Stimulated activated CD8-positive, alpha-beta memory T cell treated with anti-CD3 and anti-CD28 coated beads, Interleukin-7, amount 100 ng/mL, for 48 hours (primary cell): ENCODE measurements around the gene OGA.
"Not testable (repeated sequence)": the region's sequence is repeated elsewhere in the genome, so short reads cannot be mapped to it uniquely, and the experiment has no call there.

Experiments used
- DNase-seq, 2 donors: peaks; one replicate each; pipeline ENCODE4 v3.0.0-alpha.2; 2020; ENCODE audit warnings: low read depth in 1 of 2; ENCODE audit errors: extremely low read depth in 1 of 2

The OGA gene

GRCh38 chr10:101807158-101807557 lies 11.1 kb downstream of the OGA start:
- DNase-seq, result no peak

DNA sequence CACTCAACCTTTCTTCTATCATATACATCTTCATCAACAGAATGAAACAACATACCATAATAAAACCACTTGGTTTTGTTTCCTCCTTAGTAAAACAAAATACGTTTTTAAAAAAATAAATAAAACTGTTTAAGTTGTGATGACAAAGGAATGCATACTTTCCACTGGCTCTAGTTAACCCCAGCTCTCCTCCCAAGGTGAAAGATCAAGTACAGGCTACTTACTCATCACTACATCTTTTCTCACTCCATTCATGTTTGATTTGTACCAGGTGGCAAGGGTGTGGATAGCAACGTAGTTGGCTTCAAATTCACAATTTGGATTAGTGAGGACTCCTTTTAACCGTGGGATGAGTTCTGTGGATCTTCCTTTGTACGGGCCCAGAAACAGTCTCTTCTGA lies 14.7 kb downstream of the OGA start:
- no peak for DNase-seq

GRCh38 chr10:101797403-101798059 lies 20.7 kb downstream of the OGA start:
- DNase-seq, result no peak

GRCh38 chr10:101793526-101793925 lies 24.7 kb downstream of the OGA start:
- no peak for DNase-seq

GRCh38 chr10:101789686-101790085 lies 28.6 kb downstream of the OGA start:
- no peak for DNase-seq

DNA sequence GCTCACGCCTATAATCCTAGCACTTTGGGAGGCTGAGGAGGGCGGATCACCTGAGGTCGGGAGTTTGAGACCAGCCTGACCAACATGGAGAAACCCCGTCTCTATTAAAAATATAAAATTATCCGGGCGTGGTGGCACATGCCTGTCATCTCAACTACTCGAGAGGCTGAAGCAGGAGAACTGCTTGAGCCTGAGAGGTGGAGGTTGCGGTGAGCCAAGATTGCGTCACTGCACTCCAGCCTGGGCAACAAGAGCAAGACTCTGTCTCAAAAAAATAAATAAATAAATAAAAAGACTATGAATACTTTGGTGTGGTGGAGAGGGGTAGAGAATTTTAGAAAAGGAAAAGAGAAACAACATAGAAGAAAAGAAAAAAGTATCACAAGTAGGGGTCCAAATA lies 29.0 kb downstream of the OGA start:
- DNase-seq, result not testable (repeated sequence)

DNA sequence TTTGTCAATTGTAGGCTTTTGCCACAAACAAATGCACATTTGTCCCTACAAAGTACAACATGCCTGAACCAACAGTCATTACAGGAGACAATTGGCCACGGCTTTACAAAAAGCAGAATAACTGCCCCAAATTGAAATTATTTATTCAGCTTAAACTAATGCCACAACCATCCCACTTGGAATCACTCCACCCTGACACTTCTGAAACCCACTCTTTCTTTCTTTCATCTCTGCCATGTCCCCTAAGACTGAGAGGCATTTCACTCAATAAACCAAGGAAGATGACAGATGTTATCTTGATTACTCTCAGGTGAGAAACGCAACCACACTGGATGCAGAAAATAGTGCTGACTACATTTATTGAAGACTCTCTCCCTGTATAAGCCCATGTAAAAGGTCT lies 32.4 kb downstream of the OGA start:
- no peak for DNase-seq

GRCh38 chr10:101784558-101784957 lies 33.7 kb downstream of the OGA start:
- no peak for DNase-seq

DNA sequence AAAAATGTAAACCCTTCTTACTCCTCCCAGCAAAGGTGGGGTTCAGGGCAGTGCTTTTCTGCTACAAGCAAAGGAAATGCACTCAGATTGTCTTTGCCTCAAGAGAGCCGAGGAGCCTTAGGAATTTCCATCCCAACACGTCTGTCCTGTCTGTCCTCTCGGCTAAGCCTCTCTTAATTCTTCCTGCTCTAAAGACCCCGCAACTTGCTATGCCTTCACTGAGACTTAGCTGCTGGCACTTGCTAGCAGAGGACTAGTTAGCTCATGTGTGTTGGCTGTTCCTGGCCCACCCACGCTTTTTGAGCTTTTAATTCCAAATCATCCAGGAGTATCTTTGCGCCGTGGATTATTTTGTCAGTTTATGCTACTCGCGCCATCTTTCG lies 34.5 kb downstream of the OGA start:
- DNase-seq, result no peak

GRCh38 chr10:101782811-101783735 lies 35.2 kb downstream of the OGA start, which contains the start of gene NPM3:
TSS of gene NPM3 (minus strand) at chr10:101783446. CDS start at chr10:101783390, 56 bp downstream.
- peak; percentile 60 to 89 for DNase-seq

DNA sequence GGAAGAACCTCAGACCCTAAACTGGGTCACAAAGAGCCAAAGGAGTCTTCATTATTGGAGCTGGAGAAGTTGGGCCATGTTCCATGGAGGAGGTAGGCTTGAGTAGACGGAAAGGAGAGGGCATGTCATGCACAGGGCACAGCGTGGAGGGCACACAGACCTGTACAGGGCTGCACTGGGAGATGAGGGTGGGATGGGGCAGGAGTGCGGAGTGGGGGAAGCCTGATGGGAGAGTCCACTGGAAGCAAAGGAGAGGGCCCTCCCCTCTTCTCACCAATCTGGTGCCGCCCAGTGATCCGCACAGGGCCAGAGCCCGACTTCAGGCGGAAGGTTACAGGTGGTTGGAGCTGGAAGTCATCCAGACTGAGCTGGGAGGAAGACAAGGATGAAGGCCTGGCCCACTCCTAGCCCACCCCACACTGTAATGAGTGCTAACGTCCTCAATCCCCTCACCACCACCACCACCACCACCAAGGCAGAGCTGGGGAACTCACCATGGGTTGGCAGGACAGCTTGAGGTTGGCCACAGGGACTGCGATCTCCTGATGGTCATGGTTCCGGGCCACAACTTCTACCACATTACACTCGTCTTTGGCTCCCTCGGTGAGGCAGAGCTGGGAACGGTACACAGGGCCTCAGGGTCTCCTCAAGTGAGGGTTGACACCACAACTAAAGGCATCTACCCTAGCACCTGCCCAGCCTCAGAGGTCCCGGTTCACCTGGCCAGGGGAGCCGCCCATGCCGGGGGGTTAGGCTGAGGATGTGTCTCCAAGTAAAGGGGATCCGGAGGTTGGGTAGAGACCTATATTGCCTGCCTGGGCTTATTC lies 36.0 kb downstream of the OGA start:
- no peak for DNase-seq

DNA sequence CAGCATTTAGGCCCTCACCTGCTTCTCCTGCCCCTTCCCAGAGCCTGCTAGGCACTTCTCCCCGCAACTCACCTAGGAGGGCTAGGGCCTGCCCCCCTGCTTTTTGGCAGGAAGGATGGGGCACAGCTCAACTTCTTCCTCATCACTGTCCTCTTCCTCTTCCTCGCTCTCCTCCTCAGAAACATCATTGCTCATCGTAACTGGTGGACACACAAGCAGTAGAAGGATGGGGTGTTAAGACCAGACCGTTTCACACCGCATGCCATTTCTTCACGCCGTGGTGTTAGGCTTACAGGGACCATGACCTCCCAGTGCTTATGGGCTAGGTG lies 36.6 kb downstream of the OGA start:
- DNase-seq, result no peak

DNA sequence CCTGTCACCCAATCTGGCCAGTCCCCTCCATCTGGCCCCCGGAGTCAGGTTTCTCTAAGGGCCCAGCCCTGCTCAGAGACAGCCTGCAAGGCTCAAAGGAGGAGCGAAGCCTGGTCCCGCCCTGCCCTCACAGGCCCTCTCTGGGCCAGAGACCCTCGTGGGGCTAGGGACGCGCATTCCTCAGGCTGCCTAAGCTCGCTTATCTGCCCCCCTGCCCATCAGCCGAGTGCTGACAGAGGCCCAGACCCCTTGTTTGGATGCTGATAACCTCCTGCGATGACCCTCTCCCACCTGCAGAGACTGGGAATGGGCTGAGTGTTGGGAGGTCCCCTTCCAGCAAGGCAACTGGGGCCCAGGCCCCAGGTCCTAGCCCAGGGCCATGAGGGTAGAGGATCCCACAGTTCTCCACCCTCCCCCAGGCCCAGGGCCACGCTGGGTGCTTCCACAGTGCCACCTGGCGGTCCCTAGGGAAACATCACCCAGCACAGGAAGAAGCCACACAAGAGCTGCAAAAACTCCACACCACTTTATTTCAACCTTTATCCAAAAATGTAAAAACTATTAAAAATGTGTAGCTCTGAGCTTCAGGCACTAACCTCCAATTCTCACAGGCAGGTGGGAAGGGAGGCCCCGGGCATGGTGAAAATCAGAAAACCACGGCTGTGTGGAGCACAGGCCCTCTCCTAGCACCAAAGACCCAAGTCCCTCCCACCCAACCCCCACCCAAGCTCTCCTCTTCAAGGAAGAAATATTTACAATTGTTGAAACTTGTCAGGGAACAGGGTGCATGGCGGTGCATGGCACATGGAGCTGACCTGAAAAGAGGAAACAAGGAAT lies 37.2 kb downstream of the OGA start:
- DNase-seq, result peak; percentile 52 to 54

GRCh38 chr10:101780187-101780817 lies 37.9 kb downstream of the OGA start:
- no peak for DNase-seq

- DNase-seq, result peak; percentile 67 to 71
These were observed 38.6 kb downstream of the OGA start for GRCh38 chr10:101779544-101780186.

DNA sequence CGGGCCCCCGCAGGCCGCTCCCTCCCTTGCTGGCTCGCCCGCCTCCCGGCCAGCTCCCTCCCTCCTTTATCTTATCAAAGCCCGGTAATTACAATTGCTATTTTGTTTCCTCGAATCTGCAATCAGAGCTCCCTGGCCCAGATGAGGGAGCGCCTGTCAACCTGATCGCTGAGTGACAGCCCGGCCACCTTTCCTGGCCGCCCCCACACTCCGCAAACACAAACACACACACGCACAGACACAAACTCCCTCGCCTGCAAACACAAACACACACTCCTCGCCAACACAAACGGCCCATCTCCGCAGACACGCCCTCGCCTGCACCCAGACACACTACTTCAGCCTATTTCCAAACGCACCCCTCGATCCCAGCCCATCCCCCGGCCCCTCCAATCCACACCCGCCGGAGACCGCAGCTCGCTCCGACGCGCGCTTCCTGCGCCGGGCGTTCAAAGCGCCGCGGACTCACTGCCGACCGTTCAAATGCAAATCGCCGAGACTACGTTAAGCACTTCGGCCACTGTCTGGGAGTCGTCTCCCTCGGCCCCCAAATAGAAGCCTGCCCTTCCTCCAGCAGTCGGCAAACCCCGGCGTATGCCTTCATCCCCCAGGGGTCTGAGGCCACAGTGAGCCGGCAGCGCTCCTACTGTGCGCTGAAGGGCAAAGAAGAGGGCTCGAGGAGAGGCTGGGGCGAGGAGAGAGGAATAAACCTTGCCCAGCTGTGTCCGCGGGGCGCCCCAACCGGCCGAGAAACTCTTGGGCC lies 39.3 kb downstream of the OGA start:
- DNase-seq, result no peak

DNA sequence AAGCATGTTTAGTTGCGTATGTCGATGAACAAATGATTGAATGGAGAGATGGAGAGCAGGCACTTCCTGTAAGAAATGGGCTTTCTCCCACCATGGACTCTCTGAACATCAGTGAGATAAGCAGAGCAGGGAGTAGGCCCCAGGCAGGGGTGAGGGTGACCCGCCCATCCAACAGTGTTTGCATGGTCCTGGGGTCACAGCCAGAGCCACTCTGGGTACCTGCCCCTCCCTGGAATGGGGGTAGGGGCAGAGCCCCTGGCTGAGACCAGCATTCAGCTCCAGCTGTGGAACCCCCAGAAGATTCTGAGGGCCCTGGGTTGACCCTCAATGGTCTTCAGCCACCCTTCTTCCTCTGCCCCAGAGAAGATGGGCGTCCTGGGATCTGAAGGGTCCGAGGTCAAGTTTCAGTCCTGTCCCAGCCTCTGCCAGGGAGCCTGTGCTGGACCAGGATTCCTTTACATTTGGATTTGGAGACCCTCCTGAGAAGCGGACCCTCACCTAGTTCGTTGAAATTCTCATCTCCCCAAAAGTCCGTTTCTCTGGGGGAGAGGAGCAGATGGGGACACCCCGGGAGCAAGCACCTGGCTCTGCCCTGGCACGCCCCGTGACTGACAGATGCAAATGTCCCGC lies 40.0 kb downstream of the OGA start:
- DNase-seq, result no peak

DNA sequence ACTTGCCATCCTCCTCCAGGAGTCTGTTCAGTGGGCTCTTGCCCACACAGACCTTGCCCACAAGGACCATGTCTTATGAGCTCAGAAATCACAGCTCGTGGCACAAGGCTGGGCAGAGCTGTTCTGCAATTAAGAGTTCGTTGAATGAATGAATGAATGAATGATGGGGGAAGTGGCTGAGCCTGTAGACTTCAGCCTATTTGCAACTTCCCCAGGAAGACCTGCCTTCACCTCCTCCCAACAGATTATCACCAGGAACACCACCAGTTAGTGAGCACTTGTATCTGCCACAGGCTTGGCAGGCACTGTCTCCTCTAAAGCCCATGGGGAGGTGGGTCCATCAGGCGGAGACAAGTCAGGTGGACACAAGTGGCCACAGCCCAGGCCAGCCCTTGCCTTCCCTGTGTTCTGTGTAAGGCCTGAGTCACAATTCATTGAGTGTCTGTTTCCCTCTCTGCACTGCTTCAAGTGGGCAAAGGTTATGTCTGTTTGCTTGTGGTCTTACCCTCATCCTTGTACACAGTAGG lies 40.6 kb downstream of the OGA start:
- DNase-seq, result no peak
